ENCODE measurements around the gene MAPK12. TPM values are rescaled to one million over a fixed set of nuclear protein-coding genes. Genes with fewer than 3 reads are reported as not detected.
A peak's percentile ranks its signal among the peaks of the same experiment; 100 is the strongest.

MAPK12 gene
- total and polyA plus RNA-seq, 8 donors, result 11.6 to 31.4 (median 18.4) TPM

DNA sequence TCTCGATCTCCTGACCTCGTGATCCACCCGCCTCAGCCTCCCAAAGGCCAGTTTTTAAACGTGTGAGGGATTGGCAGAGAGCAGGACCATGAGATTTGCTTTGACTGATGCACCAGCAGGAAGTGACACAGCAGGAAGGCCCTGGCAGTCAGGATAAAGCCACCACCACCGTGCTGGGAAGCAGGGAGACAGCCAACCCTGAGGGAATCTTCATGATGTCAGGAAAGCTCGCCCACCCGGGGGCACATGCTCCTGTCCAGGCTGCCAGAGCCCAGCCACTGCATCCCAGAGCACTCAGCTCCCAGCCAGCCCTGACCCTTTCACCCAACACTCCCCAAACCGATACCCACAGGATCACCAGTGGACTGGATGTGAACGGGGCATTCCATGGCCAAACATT lies 22.7 kb downstream of the MAPK12 start:
- peaks cover 0 to 35% of the 10 kb centered on the region in 2 donors for H3K36me3 ChIP-seq
- H3K27ac ChIP-seq, result no peak overlapping the region
- intact Hi-C loops (cut with DNase I), result no loop called here
- TF ChIP-seq, protein P1, sequence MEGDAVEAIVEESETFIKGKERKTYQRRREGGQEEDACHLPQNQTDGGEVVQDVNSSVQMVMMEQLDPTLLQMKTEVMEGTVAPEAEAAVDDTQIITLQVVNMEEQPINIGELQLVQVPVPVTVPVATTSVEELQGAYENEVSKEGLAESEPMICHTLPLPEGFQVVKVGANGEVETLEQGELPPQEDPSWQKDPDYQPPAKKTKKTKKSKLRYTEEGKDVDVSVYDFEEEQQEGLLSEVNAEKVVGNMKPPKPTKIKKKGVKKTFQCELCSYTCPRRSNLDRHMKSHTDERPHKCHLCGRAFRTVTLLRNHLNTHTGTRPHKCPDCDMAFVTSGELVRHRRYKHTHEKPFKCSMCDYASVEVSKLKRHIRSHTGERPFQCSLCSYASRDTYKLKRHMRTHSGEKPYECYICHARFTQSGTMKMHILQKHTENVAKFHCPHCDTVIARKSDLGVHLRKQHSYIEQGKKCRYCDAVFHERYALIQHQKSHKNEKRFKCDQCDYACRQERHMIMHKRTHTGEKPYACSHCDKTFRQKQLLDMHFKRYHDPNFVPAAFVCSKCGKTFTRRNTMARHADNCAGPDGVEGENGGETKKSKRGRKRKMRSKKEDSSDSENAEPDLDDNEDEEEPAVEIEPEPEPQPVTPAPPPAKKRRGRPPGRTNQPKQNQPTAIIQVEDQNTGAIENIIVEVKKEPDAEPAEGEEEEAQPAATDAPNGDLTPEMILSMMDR (IDR thresholded peaks at IDR 0.05), result no peak
- no peak for ATAC-seq
- H3K4me1 ChIP-seq, result peaks cover 21 to 33% of the 10 kb centered on the region in 2 donors
- no peak overlapping the region for H3K4me3 ChIP-seq
- no peak for DNase-seq
- no peaks in the 10 kb centered on the region for H3K27me3 ChIP-seq
- no peaks in the 10 kb centered on the region for H3K9me3 ChIP-seq

DNA sequence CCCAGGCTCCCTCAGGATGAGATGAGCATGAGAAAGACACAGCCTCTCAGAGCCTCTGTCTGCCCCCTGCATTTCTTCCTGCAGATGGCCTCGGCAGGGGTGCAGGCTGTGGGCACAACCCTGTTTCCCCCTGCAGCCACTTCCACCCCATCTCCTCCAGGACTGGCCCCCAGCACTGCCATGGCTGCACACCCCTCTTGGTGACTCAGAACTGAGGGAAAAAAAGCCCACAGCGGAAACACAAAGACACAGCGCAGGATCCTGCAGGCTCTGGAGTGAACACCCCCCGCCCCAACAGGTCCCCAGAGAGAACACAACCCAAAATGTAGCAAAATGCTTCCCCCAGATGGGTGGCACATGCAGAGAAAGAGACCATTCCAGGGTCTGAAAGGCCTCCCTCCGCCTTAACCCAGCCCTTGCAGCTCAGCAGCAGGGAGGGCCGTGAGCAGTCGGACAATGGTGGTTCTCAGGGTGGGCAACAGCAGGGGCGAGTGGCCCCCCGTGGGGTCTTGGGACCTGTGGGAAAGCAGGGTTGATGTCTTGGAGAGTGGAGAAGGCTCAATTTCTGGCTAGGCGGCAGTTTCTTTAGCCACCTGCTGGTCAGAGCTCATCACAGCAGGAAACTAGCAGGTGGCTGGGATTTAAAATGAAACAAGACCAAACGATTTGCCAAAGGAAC lies 24.6 kb downstream of the MAPK12 start:
- intact Hi-C loops (cut with DNase I), result no loop called here
- H3K36me3 ChIP-seq, result peaks cover 0 to 53% of the 10 kb centered on the region in 2 donors
- H3K27me3 ChIP-seq, result no peaks in the 10 kb centered on the region
- H3K4me1 ChIP-seq, result peaks cover 8 to 14% of the 10 kb centered on the region in 2 donors
- TF ChIP-seq, protein P1 (IDR thresholded peaks at IDR 0.05), result peak in 1 of 2 donors; percentile 12
- H3K4me3 ChIP-seq, result no peak overlapping the region
- H3K9me3 ChIP-seq, result no peaks in the 10 kb centered on the region
- H3K27ac ChIP-seq, result no peak overlapping the region
- ATAC-seq (no peak), DNase-seq (no peak)

DNA sequence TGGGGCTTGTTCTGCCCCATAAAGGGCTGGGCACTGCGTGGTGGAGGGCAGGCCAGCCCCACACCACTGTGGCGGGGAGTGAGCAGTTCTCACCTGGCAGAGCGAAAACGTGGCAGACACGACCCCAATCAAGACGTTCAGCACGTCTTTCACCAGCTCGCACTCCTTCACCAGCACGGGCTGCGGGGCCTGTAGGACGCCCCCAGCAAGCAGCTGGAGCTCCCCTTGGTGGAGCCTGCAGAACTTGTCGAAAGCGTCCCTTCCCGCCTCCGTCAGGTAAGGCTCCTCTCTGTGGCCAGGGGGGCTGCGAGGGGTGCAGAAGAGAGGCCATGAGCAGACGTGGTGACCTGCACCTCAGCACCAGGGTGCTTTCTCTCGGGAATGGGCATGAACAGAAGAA lies 28.3 kb downstream of the MAPK12 start:
- DNase-seq, result no peak
- Histone ChIP-seq H3K27ac (no peak overlapping the region), H3K9me3 (no peaks in the 10 kb centered on the region), H3K4me1 (no peaks in the 10 kb centered on the region), H3K27me3 (no peaks in the 10 kb centered on the region), H3K4me3 (no peak overlapping the region), H3K36me3 (peaks cover 0 to 67% of the 10 kb centered on the region in 2 donors)
- no peak for ATAC-seq
- intact Hi-C loops (cut with DNase I), result no loop called here
- TF ChIP-seq, protein P1 (IDR thresholded peaks at IDR 0.05), result no peak

DNA sequence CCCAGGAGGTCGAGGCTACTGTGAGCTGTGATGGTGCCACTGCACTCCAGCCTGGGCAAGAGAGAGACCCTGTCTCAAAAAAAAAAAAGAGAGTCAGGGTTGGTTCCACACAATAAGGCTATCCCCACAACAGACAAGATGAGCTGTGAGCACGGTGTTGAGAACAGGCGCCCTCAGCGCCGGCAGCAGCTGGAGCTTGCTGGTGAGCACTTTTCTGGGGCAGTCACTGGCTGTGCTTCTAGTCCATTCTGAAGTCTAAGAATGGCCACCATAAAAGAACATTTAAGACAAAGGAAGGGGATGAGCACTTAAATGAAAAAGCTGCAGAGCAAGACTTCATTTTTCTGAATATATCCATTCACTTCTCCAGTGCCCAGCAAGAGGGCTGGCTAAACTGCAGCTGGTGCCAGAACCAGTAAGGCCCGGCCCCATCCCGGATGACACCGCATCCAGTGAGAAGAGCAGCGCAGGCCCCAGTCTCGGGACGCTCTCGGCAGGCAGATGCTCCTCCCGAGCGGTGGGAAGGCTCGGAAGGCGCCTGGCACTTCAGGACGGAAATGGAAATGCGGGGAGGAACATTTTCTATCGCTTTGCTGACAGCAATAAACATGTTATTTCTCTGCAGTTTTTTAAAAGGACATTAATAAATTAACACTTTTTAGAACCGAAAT lies 28.9 kb downstream of the MAPK12 start:
- no peaks in the 10 kb centered on the region for H3K9me3 ChIP-seq
- ATAC-seq (no peak), DNase-seq (no peak)
- no peaks in the 10 kb centered on the region for H3K27me3 ChIP-seq
- H3K4me1 ChIP-seq, result no peaks in the 10 kb centered on the region
- no peak overlapping the region for H3K27ac ChIP-seq
- intact Hi-C loops (cut with DNase I), result no loop called here
- TF ChIP-seq, protein P1 (IDR thresholded peaks at IDR 0.05), result no peak
- H3K4me3 ChIP-seq, result no peak overlapping the region
- peaks cover 0 to 71% of the 10 kb centered on the region in 2 donors for H3K36me3 ChIP-seq

DNA sequence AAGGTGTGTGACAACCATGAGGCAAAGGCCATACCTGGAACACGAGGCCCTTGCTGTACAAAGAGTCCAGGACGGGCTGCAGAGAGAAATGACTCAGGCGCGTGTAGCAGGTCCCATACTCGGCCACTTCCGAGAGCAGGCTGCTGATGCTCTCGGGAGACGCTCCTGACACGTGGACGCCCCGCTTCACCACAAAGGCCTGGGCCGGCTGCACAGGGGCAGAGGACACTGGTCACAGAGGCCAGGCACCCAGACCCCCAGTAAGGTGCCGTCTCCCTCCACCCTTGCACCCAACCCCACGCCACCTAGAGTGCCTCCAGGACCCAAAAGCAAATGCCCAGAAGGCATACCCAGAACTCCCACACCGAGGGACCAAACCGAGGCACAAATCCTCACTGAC lies 32.1 kb downstream of the MAPK12 start:
- H3K36me3 ChIP-seq, result peaks cover 0 to 88% of the 10 kb centered on the region in 2 donors
- DNase-seq, result no peak
- H3K27me3 ChIP-seq, result no peaks in the 10 kb centered on the region
- H3K4me1 ChIP-seq, result no peaks in the 10 kb centered on the region
- no peaks in the 10 kb centered on the region for H3K9me3 ChIP-seq
- intact Hi-C loops (cut with DNase I), result no loop called here
- H3K27ac ChIP-seq, result no peak overlapping the region
- no peak overlapping the region for H3K4me3 ChIP-seq
- ATAC-seq, result no peak
- TF ChIP-seq, protein P1 (IDR thresholded peaks at IDR 0.05), result no peak
